Adrenal gland (tissue), 5 donors: ENCODE measurements around the gene PLA2G4D.

Source experiments
- POLR2A ChIP-seq, 2 donors: fragments of 450-650 bp; IDR thresholded peaks; one replicate each; pipeline ENCODE4 v1.6.1; 2017; ENCODE audit warnings: antibody characterized with exemption in 2 of 2, mild to moderate bottlenecking in 2 of 2, moderate library complexity in 1 of 2
- TF ChIP-seq, protein P1 (sequence below), 6 experiments: fragments of 450-650 bp in 4 of 6; fragments of 200-600 bp in 2 of 6; sonication (generic) in 1 of 6; IDR thresholded peaks; 1 replicate in 5 of 6; 2 replicates in 1 of 6; pipeline versions ENCODE4 v1.5.1 to v1.8.0; 2016 to 2021; ENCODE audit warnings: antibody characterized with exemption in 6 of 6, mild to moderate bottlenecking in 2 of 6, moderate library complexity in 1 of 6
- donor health status: DM: no; HTN: no; CAD: no.

DNA sequence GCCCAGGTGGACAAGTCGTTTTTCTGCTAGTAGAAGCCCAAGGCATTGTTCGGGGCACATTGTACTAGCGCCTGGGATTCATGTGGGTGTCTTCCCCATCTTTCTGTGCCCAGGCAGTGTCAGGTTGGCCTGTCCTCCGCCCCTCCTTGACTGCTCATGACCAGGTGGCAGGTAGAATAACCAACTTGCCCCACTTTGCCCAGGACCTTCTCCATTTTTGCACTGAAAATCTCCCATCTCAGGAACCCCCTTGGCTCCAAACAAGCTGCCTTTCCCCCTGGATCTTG is 33.9 kb downstream of the PLA2G4D start:
- TF ChIP-seq, protein P1, sequence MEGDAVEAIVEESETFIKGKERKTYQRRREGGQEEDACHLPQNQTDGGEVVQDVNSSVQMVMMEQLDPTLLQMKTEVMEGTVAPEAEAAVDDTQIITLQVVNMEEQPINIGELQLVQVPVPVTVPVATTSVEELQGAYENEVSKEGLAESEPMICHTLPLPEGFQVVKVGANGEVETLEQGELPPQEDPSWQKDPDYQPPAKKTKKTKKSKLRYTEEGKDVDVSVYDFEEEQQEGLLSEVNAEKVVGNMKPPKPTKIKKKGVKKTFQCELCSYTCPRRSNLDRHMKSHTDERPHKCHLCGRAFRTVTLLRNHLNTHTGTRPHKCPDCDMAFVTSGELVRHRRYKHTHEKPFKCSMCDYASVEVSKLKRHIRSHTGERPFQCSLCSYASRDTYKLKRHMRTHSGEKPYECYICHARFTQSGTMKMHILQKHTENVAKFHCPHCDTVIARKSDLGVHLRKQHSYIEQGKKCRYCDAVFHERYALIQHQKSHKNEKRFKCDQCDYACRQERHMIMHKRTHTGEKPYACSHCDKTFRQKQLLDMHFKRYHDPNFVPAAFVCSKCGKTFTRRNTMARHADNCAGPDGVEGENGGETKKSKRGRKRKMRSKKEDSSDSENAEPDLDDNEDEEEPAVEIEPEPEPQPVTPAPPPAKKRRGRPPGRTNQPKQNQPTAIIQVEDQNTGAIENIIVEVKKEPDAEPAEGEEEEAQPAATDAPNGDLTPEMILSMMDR (IDR thresholded peaks at IDR 0.05), result no peak
- no peak for TF ChIP-seq POLR2A (IDR thresholded peaks at IDR 0.05)
